Activated CD8-positive, alpha-beta memory T cell treated with anti-CD3 and anti-CD28 coated beads, Interleukin-2, amount 50 U/mL, for 24 hours (primary cell): ENCODE measurements around the gene ROR1.
A peak's percentile ranks its signal among the peaks of the same experiment; 100 is the strongest.

ENCODE experiments used
- DNase-seq: peaks from one replicate; pipeline ENCODE4 v3.0.0-alpha.2; 2020; ENCODE audit errors: extremely low read depth

The ROR1 gene

DNA sequence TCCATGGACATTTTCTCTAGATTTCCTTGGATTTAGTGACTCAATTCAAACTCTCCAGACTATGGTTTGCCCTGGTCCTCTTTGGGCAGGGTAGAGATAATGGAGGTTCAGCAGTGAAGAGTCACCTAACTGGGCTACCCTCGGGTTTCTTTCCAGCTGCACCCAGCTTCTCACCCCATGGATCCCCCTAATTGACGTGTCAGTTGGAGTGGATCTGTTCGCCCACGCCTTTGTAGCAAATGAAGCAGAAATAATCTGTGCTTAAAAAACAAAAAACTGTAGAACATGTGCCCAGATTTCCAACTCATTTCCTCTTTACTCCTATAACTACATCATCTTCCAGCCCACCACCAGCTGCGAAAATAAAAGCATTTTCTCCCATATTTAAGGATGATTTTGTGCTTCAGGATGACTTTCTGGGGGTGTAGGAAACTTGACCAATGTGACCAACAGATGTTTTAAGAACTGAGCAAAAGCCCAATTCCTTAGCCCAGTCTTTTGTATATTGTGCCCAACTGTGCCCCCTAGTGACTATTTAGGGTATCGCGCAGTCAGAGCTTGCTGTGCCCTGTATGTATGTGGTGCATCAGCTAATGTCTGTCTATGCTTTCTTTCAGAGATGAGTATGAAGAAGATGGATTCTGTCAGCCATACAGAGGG is 363.1 kb downstream of the ROR1 start:
- DNase-seq: peak; percentile 24

DNA sequence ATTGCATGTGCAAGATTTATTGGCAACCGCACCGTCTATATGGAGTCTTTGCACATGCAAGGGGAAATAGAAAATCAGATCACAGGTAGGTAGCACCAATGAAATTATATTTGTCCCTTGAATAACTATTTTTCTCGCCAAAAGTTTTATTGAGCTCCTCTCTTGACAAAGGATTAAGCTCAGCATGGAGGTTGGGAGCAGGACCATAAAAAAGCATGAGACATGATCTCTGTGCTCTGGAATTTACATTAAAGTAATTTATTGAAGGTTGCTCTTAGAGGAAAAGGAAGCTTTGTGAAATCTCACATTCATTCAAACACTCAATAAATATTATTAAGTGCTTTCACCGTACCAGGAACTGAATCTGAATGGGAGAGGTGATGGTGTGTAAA is 363.6 kb downstream of the ROR1 start:
- no peak for DNase-seq

DNA sequence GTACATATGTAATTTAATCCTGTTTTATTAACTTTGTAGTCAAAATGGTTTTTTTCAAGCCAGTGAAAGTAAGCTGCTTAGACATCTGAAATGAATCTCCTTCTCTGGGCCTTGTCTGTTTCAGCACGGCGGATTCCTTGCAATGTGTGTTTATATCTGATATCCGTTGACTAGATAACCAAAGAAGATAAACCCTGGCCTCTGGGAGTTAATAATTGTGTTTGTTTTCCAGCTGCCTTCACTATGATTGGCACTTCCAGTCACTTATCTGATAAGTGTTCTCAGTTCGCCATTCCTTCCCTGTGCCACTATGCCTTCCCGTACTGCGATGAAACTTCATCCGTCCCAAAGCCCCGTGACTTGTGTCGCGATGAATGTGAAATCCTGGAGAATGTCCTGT is 366.1 kb downstream of the ROR1 start:
- no peak for DNase-seq

DNA sequence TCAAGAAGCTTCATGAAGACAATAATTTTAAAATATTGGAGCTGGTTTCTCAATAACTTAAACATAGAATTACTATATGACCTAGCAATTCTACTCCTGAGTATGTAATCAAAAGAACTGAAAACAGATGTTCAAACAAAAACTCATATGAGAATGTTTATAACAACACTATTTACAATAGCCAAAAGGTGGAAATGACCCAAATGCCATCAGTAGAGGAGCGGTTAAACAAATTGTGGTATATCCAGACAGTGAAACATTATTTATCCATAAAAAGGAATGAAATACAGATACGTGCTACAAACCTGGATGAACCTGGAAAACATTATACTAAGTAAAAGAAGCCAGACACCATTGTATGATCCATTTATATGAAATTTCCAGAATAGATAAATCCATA is 366.8 kb downstream of the ROR1 start:
- no peak for DNase-seq

DNA sequence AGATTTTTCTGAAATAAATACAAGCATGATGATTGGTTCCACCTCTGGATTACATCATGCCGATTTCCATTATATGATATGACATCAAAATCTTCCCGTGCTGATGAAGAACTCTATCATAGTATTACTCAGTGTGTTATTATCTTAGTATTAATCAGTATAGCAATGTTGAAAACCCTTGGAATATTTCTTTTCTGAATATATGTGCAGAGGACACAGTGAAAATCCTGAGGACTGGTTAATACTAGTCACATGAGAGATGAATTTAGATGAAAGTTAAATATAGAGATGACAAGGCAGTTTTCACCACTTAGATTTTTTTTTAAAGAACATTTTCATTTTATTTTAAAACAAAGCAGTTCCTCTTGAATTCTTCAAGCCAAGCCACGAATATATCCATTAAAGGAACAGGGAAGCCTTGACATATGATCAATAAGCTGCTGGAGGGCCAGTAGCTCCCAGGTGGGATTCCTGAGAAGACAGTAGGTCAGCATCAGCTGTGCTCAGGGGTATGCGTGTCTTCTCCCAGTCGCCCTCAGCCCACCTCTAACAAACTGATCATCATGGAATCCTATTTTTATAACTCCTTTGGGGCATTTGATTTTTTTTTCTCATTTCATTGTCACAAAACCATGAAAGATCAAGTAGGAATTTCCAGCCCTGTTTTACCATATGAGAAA is 373.4 kb downstream of the ROR1 start:
- no peak for DNase-seq

DNA sequence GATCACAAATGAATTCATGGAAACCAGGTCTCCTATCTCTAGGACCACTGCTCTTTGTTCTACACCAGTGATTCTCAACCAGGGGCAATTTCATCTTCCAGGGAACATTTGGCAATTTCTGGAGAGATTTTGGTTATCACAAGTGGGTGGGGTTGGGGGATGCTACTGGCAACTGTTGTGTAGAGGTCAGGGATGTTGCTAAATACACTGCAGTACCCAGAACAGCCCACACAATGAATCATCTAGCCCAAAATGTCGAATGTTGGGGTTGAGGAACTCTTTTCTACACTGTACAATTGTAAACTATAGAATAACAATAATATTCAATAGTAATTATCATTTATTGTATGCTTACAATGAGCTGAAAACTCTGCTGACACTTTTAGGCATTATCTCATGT is 373.9 kb downstream of the ROR1 start:
- no peak for DNase-seq

DNA sequence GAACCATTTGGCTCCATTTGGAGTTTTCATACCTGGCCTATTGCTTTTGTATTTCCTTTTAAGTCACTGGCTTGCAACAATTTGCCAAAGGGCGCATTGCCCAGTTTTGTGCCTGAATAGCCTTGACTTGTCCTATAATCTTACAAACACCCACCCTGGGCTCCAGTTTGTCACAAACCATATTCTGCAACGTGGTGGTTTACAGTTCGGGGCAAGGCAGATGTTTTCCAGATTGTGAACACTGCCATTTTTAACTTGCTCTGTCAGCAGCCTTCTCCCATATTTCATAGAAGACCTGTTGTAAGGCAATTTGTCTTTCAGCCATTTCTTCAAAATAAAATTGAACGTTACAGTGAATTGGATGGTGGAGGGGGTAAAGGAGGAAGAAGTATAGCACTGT is 376.4 kb downstream of the ROR1 start:
- no peak for DNase-seq

DNA sequence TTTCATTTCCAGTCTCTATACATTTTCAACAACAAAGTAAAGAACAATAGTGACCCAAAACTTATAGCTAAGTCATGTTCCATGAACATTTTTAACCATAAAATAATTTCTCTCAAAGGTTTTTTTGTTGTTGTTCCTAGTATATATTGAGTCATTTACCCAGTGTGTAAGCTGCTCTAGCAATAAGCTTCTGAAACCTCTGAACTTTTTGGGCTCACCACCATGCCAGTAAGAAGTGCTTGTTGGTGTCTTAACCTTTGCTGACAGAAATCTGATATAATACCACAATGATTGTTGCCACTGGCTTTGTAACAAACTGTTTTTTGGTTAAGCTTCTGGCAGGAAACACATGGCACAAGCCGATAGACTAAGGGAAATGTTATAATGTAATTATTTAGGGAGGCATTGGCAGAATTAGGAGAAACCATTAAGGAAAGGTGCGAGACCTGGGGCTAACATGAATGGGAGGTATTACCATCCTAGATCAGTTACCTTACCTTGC is 377.0 kb downstream of the ROR1 start:
- DNase-seq: no peak

DNA sequence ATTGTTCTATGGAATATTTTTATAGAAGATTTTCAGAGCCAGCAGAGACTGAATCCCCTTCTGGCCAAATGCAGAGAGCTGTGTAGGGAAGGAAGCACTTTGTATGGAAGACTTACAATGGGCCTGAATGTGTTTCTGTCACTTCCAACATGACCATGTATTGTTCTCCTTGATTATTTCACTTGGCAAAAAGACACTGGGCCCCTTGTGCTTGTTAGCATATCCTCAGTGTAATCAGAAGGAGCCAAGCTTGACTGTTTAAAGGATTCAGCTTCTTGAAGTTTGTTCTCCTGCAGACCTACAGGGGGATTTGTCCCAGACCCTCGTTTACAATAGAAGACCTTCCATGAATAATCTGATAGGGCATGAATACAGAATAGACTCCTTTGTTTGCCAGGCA is 381.5 kb downstream of the ROR1 start:
- DNase-seq: no peak

DNA sequence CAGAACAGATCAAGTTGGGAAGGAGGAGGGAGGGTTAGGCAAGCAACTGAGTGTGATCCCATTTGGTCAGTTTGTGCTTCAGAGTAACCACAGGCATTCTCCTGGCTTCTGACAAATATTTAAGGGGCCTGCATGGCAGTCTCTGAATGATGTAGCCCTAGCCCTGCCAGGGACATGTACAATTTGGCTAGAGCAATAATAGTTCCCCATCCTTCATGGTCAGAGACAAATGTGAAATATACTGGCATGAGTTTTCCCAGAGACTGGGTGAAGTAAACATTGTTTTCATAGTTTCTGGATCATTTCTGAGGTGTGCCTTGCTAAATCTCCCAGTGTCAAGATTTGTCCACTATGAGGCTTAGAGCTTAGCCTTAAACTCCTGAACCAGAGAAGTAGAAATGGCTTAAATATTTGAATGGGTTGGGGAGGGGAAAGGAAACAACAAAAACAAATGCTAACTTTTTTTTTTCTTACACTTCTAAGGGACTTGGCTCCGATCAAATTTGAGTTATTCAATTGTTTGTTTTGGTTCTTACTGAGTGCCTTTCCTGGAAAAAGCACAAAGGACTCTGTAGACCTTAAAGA is 387.6 kb downstream of the ROR1 start:
- no peak for DNase-seq

DNA sequence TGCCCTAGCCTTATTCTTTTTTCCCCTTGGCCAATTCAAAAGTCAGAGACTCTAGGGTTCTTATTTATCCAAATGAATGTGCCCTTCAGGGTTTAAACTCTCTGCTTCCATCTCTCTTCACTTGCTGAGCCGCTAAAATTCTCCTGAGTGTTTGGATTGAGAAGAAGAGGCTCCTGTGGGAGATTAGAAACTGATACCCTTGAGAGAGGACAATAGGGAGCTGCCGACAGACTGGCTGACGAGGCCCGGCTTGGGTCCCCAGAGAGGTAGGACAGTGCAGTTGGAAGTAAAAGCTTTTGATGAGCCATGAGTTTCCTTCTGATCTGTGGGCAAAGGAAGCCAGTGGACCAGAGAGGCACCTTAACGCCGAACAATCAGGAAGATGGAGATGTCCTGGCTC is 388.3 kb downstream of the ROR1 start:
- DNase-seq: no peak

DNA sequence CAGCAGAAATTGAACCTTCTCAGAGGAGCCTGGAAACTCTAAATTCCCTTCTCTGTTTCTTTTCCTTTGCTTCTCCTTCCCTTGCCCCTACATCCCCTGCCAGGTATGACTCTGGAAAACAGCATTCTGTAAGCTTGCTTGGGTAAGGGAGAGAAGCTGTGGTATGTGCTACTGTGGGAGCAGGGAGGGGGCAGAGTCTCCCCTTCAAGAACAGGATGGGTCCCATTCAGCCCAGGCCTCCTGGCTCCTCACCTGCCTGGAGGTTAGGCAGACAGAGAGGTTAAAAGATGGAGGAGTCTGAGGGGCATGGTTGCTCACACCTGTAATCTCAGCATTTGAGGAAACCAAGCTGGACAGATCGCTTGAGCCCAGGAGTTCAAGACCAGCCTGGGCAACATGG is 389.0 kb downstream of the ROR1 start:
- DNase-seq: no peak

DNA sequence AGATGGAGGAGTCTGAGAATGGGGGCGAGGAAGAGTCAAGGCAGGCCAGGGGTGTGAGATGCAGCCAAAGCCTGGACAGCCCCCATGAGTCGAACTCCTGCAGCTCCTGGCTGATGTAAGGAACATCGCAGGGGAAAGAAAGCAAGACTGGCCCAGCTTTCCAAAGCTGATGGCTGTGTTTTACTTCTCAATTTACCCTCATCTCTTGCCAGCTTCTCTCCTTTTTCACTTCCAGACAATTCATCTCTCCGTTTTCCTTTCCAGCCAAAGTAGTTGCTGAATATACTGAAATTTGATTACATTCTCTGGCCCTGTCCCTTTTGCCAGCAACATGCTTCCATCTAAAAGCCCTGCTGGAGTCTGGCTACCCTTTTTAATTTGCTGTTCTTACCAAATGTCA is 389.6 kb downstream of the ROR1 start:
- no peak for DNase-seq

DNA sequence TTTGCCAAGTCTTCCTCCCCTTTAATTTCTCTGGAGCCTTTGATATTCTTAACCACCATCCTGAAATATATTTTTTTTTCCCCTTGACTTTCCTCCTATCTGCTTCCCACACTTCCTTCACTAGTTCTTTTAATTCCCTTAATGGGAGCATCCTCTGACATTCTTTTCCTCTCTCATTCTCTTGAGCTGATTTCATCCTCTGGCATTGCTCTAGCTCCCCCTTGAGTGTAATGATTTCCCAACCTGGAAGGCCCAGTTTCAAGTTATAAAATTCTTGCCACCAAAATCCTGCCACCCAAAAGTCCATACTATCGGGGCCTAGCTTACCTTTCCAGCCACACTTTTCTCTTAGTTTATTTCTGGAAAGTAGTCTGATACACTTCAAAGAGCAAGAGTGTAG is 390.2 kb downstream of the ROR1 start:
- no peak for DNase-seq

DNA sequence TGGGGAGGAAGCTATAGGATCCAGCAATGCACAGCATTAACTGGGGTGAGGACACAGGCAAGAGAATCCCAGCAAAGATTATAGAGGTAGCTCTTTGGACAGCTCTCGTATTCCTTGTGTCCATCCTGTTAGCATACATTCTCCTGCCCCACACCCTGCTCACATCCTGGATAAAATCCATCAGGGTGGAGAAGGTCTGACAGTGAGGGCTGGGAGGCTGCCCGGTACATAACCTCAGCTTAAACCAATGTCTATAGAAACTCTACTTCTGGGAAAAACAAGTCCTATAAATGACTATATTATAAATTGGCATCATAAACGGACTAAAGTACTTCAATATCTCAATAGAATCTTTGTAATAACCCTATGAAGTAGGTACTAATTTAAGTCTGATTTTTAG is 392.8 kb downstream of the ROR1 start:
- DNase-seq: no peak

DNA sequence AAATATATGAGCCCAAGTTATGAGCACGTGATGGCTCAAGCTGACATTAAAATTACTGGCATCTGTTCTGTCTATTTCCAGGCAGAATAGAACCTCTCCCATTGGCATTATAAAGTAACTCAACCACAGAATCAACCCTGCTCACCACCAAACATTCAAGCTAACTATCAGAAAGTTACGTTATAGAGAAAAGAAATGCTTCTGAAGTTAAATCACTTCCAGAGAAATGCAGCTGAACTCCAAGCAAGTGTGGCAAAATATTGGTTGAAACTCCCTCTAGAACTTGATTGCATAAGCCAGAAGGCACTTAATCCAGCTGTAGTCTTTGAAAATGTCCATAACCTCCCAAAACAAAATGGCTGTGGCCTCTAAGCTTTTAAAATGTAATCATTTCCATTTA is 393.4 kb downstream of the ROR1 start:
- no peak for DNase-seq

DNA sequence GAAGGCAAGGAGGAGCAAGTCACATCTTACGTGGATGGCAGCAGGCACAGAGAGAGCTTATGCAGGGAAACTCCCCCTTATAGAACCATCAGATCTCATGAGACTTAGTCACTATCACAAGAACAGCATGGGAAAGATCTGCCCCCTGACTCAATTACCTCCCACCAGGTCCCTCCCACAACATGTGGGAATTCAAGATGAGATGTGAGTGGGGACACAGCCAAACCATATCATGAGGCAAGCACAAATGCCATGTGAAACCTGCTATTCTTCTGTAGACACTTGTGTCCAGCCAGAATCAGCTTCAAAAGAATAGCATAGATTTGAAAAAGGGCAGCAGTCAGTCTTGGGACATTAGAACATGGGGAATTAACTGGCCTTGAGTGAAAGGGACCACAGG is 397.4 kb downstream of the ROR1 start:
- DNase-seq: no peak

DNA sequence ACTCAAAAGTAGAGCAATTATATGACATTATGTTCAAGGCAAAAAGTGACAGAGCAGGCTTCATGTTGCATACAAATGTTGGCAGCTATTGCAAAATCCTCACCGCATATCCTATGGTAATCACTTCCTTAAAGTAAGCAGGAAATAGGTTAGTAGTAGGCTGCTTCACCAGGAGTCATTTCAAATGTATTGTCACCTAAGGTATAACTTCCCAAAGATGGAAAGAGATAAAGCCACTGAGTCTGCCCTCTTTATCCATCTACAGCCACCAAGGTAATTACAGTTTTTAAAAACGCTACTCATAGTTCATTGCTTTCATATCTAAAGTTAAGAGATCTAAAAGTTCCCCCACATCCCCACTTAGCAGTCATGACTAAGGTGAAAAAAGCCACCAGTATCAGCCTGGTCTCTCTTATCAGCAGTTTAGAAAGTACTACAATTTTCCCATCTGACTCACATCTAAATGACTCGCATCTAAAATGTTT is 398.0 kb downstream of the ROR1 start:
- no peak for DNase-seq

DNA sequence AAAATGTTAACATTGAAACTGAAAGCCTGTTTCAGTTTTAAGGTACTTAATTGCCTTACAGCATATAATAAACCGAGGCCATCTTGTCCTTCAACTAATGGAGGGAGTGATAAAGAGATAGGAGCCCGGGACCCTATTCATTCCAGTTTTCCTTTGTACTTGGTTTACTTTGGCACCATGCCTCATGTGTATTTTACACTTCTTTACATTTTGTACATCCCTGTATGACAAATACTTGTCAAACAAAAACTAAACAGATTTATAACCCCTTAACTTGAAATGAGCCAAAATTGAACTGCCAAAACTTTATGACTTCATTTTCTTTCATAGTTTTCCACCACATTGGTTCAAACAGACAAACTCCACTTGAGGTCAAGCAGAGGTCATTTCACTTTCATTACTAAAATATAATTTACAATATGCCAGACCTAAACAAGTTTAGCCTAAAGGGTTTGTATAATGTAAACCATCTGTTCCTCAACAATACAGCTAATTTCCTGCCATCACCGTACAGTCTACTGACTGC is 398.7 kb downstream of the ROR1 start:
- DNase-seq: no peak

DNA sequence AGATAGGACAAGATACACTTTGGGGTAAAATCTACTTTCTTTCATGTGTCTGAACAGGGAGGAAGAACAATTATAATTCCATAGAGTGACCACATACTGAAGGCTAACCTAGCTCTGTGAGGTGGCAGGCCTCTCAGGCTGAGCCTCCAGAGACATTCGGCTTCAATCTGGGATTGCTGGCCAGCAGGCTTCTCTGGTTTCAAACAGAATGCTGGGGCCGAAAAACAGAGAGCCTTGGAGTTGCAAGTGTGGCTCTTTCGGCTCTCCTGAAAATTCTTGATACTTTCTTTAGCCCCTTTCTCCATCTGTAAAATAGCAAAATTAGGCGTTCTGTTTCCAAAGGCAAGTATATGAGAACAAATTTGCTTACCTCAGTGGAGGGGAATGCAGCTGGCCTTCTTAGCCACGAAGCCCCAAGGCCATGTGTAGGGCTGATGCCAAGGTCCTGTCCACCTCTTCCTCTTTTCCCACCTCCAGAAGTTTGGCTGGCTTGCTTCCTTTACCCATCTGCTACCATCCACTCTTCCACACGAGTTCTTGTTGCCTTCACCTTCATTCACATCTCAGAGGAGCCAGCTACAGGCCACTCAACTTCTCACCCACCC is 399.6 kb downstream of the ROR1 start:
- DNase-seq: no peak

DNA sequence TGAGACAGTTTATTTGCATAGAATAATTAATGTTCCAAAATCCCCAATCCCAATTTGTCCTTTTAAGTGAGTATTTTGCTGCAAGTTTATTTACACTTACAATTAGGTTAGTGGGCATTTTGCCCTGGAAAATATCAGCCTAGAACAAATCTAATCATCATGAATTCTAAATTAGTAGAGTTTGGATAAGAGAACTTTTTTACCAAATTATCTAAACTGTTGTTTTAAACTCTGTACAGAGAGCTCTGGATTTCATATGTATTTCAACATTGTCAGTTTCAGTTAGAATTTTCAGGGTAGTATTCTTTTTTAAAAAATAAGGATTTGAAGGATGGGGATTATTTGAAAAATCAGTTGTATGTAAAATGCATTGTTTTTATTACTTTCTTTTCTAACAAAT is 401.8 kb downstream of the ROR1 start:
- no peak for DNase-seq

DNA sequence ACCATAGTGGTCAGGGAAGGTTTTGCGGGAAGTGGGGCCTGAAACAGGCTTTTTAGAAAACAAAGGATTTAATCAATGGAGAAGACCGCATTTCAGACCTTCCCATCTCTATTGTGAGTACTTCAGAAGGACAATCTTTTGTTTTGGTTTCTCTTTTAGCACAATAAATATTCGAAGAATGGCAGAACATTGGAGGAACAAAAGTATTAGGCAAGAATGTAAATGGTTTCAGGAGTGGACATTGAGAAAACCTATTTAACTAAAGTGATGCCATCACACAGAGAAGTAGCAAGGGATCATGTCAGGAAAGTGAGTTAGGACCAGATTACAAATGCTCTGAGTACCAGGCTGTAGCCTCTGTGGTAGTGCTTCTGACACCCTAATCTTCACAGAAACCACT is 402.8 kb downstream of the ROR1 start:
- DNase-seq: no peak

DNA sequence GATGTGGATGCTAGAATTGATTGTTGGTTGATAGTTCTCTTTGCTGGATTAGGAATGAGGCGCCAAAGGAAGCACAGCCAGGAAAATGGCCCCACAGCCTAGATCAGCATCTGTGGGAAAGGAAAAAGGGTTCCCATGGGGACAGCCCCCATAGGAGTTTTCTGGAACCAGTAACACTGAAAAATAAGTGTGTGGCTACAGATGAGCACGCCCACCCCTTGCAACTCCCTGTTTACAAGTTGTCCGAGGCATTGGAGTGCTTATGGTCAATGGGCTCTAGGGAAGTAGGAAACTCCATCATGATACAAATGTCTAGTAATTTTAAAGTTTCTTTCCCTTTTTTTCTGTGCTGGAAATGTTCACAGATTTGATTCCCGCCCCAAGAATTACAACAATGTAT is 405.8 kb downstream of the ROR1 start:
- no peak for DNase-seq
